NCI-H526 (cell line): ENCODE data around the gene ZSCAN23.
"Not testable (repeated sequence)": the region's sequence is repeated elsewhere in the genome, so short reads cannot be mapped to it uniquely, and the experiment has no call there.

Experiments used
- DNase-seq, 2 experiments: peaks; one replicate each; lab custom pipeline; 2025; lab: John Stamatoyannopoulos, UW

ZSCAN23 gene

GRCh38 chr6:28443112-28443773 lies at the start of gene ZSCAN23:
ZSCAN23 (minus strand) TSS chr6:28443491; CDS start chr6:28436266, 7,225 bp downstream.
- DNase-seq = peak; percentile 80 to 93

DNA sequence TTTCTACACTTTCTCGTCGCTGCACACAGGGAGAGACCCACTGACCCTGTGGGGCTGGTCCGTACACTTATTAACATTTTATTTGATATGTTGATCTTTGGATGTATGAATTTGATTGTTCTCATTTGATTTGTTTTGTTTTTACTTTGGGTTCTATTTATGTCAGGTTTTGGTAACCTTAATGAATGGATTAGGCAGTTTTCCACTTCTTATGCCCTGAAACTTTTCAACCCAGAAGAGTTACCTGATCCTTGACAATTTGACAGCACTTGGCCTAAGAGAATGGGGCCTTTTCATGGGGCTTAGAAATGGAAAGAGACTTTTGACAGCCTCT lies 48.7 kb upstream of the ZSCAN23 start:
- DNase-seq = no peak

- peak in 1 of 2 experiments; percentile 34 for DNase-seq
These were observed 47.1 kb upstream of the ZSCAN23 start for GRCh38 chr6:28490205-28490890.

DNA sequence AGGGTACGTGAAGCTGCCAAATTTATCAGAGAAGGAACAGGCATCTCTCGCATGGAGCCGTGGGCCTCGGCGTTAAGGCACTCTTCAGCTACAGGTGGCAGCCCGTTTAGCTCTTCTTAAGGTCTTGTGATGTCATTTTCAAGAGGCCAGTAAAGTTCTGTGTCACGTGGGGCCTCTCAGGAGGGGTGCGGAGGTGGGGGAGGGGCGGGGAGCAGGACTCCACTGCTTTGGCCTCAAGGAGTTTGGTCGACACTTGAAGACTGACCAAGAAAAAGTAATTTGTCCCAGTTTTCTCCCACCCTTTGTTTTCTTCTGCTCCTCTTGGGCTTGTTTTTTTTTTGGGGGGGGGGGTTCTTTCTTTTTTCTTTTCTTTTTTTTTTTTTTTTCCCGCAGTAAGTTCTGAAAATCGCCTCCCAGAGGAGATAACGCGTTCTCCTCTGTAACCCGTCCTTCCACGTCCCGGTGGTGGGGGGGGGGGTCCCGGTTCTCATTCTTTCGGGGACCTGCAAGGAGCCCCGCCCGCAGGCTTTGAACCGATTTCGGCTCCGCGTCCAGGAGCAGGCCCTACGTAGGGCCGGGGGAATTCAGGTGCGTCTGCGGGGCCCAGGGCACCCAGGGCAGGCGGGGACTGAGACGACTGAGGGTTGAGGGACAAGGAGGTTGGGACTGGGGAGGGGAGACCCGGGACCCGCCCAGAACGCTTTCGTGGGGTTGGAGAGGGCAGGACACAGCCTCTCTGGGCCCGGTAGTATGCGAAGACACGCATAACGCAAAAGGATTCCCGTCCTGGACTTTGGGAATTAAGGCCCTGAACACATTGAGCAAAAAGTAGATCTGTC lies 46.3 kb upstream of the ZSCAN23 start:
- peak in 1 of 2 experiments; percentile 45 for DNase-seq

GRCh38 chr6:28488916-28489365 lies 45.6 kb upstream of the ZSCAN23 start:
- DNase-seq = peak in 1 of 2 experiments; percentile 14

GRCh38 chr6:28486988-28487742 lies 43.9 kb upstream of the ZSCAN23 start:
- no peak for DNase-seq

DNA sequence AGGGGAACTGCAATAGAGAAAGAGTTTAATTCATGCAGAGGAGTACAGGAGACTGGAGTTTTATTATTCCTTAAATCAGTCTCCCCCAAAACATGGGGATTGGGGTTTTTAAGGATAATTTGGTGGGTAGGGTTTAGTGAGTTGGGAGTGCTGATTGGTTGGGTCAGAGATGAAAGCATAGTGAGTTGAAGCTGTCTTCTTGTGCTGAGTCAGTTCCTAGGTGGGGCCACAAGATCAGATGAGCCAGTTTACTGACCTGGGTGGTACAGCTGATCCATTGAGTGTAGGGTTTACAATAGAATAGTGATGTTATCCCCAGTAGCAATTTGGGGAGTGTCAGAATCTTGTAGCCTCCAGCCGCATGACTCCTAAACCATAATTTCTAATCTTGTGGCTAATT lies 43.2 kb upstream of the ZSCAN23 start:
- no peak for DNase-seq

DNA sequence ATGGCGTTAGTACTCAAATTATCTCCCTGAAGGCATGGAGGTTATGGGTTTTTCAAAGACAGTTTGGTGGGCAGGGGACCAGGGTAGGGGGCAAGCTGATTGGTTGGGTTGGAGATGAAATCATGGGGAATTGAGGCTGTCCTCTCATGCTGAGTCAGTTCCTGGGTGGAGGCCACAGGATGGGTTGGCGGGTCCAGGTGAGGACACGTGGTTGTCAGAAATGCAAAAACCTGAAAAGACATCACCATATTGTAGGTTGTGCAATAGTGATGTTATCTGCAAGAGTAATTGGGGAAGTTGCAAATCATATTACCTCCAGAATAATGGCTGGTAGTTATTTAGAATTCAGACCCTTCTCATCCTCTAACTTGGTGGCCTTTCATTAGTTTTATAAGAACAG lies 42.2 kb upstream of the ZSCAN23 start:
- no peak for DNase-seq

- DNase-seq = no peak
These were observed 37.1 kb upstream of the ZSCAN23 start for GRCh38 chr6:28480253-28480932.

- DNase-seq = no peak
These were observed 35.2 kb upstream of the ZSCAN23 start for GRCh38 chr6:28478518-28478917.

- DNase-seq = peak; percentile 31 to 52
These were observed 31.3 kb upstream of the ZSCAN23 start for GRCh38 chr6:28474441-28475219.

DNA sequence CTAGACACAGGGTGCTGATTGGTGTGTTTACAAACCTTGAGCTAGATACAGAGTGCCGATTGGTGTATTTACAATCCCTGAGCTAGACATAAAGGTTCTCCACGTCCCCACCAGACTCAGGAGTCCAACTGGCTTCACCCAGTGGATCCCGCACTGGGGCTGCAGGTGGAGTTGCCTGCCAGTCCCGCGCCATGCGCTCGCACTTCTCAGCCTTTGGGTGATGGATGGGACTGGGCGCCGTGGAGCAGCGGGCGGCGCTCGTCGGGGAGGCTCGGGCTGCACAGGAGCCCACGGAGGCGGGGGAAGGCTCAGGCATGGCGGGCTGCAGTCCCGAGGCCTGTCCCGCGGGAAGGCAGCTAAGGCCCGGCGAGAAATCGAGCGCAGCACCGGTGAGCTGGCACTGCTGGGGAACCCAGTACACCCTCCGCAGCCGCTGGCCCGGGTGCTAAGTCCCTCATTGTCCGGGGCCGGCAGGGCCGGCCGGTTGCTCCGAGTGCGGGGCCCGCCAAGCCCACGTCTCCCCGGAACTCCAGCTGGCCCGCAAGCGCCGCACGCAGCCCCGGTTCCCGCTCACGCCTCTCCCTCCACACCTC lies 26.0 kb upstream of the ZSCAN23 start:
- DNase-seq = not testable (repeated sequence)

GRCh38 chr6:28468056-28468455 lies 24.8 kb upstream of the ZSCAN23 start:
- no peak for DNase-seq

DNA sequence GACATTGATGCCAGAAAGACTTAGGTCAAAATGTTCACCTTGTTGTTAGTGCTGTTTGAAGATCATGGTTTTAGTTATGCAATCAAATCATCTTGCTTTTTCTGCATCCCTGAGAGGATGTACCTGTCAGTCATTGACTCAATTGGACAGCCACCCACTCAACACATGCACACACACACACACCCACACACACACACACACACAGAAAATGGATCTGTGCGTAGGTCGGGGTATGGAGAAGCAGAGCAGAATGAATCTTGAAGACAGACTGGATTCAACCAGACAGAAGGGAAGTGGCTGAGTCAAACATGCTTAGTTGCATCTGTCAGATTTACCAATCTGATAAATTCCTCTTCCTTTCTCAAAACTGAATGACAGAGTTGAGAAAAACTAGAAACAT lies 19.1 kb upstream of the ZSCAN23 start:
- DNase-seq = no peak

- DNase-seq = no peak
These were observed 15.3 kb upstream of the ZSCAN23 start for GRCh38 chr6:28458568-28458967.

DNA sequence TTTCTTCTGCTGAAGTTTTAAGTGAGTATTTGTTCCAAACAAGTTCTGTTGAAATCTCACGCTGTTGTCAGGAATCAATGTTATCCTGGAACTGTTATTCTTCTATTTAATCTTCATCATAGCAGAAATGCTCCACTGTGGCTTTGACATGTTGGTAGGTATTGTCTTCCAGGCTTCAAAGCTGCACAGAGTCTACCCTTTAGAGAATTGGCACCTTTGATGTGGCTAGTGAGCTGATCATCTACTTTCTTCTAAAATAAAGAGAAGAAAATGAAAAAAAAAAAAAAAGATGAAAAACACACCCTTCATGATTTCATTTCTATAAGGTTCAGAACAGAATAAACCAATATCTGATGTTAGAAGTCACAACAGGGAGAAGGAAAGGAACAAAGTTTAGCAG lies 5.8 kb upstream of the ZSCAN23 start:
- no peak for DNase-seq

- not testable (repeated sequence) for DNase-seq
These were observed 4.2 kb upstream of the ZSCAN23 start for GRCh38 chr6:28447512-28447906.

GRCh38 chr6:28446818-28447511 lies 3.7 kb upstream of the ZSCAN23 start:
- DNase-seq = no peak

- DNase-seq = peak in 1 of 2 experiments; percentile 17
These were observed 1.5 kb upstream of the ZSCAN23 start for GRCh38 chr6:28444759-28445158.

- no peak for DNase-seq
These were observed 705 bp downstream of the ZSCAN23 start for GRCh38 chr6:28442586-28442985.
